Stimulated activated CD4-positive, alpha-beta T cell treated with anti-CD3 and anti-CD28 coated beads, TNF-alpha, amount 100 ng/mL, for 48 hours (primary cell): ENCODE measurements around the gene OR56A1.
"Not testable (repeated sequence)": the region's sequence is repeated elsewhere in the genome, so short reads cannot be mapped to it uniquely, and the experiment has no call there.

Source experiments
- DNase-seq, 3 donors: peaks; one replicate each; pipeline ENCODE4 v3.0.0-alpha.2; 2020; ENCODE audit warnings: low read depth in 3 of 3

Gene OR56A1, protein sequence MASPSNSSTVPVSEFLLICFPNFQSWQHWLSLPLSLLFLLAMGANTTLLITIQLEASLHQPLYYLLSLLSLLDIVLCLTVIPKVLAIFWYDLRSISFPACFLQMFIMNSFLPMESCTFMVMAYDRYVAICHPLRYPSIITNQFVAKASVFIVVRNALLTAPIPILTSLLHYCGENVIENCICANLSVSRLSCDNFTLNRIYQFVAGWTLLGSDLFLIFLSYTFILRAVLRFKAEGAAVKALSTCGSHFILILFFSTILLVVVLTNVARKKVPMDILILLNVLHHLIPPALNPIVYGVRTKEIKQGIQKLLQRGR

GRCh38 chr11:6030708-6031405 is at the start of gene OR56A1:
Gene OR56A1, minus strand, starts transcription at chr11:6030758. Its CDS starts 3,066 bp downstream, at chr11:6027692.
- no peak for DNase-seq

DNA sequence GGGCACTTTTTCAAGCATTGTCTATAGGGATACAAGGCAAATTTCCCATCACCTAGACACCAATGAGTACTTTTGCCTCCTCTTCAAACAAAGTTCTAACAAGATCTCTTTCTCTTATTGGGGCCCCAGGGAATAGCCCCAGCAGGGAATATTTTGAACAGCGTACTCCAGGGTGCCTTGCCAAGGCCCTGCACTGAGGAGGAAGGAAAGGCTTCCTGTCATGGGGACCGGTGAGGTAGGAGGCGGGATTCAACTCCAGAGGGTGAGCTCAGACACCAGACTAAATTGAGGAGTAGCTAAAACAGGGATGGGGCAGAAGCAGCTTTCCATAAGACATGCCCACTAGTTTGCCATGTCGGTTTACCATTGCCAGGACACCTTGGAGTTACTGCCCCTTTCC is 48.9 kb upstream of the OR56A1 start:
- no peak for DNase-seq

DNA sequence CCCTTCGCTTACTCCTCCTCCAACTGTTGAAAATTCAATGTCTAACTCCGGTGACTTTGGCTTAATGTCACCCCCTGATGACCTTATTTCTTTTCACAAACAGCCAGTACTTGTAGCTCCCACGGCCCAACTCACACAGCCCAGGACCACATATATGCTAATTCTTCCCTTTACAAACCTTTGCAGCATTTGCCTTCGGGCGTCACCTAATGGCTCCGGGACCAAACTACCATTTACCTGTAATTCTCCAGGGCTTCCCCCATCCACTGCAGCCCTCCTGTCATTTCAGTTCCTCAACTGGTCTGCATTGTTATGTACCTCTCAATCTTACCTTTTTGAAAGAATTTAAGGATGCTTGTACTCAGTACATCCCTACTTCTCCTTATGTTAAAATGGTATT is 47.2 kb upstream of the OR56A1 start:
- no peak for DNase-seq

GRCh38 chr11:6076443-6076842 is 45.9 kb upstream of the OR56A1 start:
- DNase-seq: not testable (repeated sequence)

DNA sequence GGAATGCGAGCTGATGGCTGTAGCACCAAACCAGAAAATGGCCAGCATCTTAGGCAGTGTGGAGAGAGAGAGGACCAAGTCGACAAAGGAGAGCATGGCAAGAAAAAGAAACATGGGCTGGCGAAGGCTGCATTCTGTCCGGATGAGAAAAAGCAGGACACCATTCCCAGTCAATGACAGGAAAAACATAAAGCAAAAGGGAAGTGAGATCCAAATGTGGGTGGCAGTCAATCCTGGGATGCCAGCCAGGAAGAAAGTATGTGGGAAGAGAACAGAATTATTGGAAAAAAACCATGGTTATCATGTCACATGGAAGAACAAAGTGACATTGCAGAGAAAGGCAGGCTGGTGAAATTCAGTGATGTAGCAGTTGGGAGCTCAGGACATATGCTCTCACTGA is 36.9 kb upstream of the OR56A1 start:
- no peak for DNase-seq

DNA sequence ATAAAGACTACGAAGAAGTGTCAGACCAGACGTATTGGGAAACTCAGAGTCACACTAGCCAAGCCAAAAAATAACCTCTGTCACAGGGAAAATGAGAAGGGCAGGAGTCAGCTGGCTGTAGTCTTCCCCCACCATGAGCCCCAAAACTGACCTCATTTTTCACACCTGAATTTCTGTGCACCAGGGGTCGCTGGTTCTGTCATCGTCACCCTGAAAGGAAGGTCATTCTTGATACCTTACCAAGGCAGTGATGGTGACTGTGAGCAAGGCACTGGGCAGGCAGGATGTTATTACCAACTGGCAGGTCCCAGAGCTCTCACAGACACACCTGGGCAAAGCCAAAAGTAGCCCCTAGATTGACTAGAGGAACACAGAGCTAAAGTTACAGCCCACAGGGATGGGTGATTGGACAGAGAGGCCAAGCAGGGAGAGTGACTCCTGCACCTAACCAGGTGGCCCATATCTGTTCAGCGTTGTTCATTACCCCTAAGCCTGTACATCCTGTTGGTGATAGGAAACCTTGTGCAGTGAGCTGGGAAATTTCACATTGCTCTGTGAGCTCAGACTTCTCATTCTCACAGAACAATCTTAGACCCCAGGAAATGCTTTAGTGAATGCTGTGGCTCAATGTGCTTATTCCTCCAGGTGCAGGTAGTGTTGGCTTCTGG is 32.3 kb upstream of the OR56A1 start:
- DNase-seq: no peak

GRCh38 chr11:6061475-6061874 is 30.9 kb upstream of the OR56A1 start:
- no peak for DNase-seq

GRCh38 chr11:6057452-6057851 is 26.9 kb upstream of the OR56A1 start:
- DNase-seq: no peak

DNA sequence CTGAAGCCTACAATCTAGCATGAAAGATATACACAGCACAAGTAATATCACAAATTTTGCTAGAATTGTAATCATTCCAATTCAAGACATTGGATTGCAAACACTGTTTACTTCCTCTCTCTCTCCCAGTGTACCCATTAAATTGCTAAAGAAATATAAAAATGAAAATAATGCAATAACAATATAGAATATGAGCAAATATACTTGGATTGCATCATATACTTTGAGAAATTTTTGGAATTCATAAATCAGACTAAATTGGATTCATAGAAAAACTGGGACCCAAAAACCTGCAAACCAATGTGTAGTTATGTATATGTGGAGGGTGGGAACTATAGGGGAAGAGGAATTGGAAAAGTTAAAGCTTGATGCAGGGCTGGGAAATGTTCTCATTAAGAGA is 25.0 kb upstream of the OR56A1 start:
- DNase-seq: no peak

DNA sequence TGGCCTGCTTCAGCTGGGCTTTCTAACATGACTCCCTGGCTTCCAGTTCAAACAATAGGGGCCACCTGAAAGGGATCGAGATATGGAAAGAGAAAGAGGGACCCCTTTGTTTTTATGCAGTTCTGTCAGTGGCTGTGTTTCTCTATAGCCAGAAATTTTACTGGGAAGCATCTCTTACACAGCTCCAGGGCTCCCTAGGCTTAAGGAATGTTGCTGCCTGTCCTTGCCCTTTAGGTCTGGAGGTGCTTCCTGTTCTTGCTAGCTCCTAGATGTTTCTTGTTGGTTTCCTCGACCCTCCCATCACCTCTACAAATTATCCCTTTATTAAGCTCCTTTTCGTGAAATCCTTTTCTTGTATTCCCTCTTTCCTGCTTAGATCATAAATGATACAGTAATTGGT is 21.8 kb upstream of the OR56A1 start:
- no peak for DNase-seq

- no peak for DNase-seq
Observed at GRCh38 chr11:6040874-6041273, 10.3 kb upstream of the OR56A1 start.

DNA sequence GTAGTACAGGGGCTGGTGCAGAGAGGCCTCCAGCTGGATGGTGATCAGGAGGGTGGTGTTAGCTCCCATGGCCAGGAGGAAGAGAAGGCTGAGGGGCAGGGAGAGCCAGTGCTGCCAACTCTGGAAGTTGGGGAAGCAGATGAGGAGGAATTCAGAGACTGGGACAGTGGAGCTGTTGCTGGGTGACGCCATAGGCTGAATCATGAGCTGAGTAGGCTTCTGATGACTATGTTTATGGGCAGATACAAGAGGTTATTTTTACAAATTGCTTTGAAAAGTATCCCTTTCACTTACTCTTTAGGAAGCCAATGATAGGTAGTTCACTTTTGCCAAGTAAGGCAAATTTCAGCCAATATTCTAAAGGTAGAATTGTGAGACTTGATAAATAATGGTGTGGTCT is 3.1 kb downstream of the OR56A1 start:
- no peak for DNase-seq

- DNase-seq: no peak
Observed at GRCh38 chr11:6025056-6025455, 5.5 kb downstream of the OR56A1 start.

DNA sequence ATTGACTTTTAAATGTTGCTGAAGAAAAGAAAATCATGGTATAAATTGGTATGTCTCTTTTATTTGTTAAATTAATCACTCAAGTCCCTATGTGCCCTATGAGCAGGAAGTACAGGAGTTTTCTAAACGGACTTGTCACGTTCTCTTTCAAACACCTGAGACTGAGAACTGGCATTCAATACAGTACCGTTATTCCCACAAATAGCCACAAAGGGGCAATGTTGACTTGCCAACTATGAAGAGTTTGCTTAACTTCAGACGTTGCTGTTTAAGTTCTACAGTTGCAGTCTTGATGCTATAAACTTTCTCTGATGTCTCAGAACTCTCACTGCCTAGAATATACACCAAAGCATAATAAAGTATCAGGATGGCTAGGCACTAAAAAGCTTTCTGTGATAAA is 7.6 kb downstream of the OR56A1 start:
- no peak for DNase-seq

DNA sequence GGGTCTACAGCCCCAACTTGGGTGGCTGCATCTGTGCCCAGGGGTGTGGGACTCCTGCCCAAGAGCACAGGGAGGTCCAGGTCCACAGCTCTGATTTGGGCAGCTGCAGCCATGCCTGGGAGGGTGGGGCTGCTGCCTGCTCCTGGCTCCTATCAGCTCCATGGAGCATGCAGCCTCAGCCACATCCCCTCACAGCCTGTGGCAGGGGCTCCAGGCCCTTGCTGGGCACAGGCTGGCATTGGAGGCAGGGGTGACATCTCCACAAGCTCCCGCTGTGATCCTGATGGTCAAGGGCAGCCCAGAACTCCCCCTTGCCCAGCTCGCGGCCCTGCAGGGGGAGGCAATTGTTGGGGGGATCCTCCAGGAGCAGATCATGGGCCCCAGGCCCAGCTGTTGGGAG is 17.5 kb downstream of the OR56A1 start:
- DNase-seq: no peak

DNA sequence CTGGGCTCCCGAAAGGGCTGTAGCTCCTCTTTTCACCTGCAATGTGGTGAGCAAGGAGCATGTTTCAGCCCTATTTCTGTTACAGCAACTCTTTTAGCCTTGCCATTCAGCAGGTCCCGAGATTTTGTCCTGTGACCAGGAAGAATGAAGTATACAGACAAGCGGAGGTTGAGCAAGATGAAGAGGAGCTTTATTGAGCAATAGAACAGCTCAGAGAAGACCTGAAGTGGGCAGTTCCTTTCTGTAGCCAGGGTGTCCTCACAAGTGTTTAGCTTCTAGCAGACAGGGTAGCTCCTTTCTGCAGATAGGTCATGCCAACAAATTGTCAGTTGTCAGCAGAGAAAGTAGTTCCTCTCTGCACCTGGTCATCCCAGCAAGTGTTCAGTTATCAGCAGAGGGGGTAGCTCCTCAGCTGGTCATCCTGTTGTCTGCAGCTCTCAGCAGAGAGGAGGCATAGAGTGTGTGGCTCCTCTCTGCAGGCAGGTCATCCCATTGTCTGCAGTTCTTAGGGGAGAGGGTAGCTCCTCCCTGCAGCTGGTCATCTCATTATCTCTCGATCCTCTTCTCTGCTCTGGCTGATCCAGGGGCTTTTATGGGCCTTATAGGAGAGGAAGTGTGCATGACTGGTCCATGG is 18.4 kb downstream of the OR56A1 start:
- no peak for DNase-seq

GRCh38 chr11:6006846-6007245 is 23.7 kb downstream of the OR56A1 start, which contains the start of gene OR56A4:
Gene OR56A4, minus strand, starts transcription at chr11:6006946. Its CDS starts 3,954 bp downstream, at chr11:6002992.
- no peak for DNase-seq

DNA sequence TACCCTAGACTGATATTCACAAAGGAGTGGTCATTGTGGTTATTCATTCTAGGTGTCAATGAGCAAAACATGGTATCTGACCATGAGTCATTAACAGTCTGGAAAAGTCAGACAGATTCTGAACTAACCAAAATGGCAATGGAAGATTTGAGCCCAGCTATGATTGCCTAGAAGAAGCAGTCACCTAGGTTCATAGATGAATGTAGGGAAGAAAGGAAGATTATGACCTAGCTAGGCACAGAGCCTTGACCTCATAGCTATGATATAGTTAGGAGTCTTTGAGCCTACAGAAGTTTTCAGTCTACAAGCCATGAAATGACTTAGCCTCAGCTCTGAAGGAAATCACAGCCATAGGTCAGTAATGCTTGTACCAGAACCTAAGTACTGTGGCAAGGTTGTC is 24.2 kb downstream of the OR56A1 start:
- DNase-seq: no peak

DNA sequence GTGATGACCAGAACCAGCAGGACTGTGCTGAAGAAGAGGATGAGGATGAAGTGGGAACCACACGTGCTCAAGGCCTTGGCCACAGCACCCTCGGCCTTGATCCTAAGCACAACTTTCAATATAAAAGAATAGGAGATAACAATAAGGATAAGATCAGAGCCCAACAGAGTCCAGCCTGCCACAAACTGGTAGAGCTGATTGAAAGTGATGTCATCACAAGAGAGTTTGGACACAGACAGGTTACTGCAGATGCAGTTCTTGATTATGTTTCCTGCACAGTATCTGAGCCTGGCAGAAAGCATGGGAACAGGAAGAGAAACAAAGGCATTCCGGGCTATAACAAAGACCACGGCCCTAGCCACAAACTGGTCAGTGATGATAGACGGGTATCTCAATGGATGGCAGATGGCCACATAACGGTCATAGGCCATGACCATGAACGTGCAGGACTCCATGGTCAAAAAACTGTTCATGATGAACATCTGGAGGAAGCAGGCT is 28.3 kb downstream of the OR56A1 start:
- no peak for DNase-seq

DNA sequence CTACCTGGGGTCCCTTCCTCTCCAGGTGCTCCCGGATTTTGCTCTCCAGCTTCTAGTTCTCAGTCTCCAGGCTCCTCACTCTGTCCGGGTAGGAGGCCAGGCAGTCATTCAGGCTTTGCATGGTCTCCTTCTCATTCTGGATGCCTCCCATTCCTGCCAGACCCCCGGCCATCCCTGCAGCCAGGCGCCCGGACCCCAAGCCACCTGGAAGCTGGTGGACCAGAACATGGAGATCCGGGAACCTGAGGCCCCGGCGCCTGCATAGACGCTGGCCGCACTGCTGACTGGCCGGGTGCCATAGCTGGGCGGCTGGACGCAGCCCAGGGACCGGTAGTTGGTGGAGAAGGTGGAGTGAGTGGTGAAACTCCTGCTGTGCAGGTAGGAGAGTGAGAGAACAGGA is 35.8 kb downstream of the OR56A1 start:
- DNase-seq: no peak

- no peak for DNase-seq
Observed at GRCh38 chr11:5992604-5993251, 37.8 kb downstream of the OR56A1 start.

DNA sequence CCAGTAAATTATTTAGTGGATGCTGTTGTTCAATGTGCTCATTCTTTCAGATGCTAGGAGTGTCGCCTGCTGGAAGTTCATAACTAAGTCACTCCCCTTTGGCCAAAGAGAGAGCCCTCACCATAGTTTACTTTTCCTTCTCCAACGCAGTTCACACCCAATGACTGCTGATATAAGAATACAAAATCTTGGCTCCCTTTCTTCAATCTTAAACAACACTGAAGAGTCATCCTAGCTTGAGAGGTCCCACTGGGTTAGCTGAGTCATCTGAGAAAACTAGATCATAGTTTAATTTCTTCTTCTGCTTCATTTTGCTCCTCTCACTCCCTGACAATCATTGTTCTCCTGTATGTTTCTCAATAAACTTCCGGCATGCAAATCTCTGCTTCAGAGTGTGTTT is 38.4 kb downstream of the OR56A1 start:
- DNase-seq: no peak
